ENCODE data around the gene RFXAP. TPM values are rescaled to one million over a fixed set of nuclear protein-coding genes. Genes with fewer than 3 reads are reported as not detected.

Gene RFXAP
- 1.3 and 1.5 TPM in 2 replicates for total RNA-seq

GRCh38 chr13:36818804-36819738 lies at the start of gene RFXAP:
Gene RFXAP (plus strand): TSS chr13:36819222. CDS start chr13:36819358, 136 bp downstream.

Other genes with a start within 250 kb of the RFXAP start
- not detected in 2 replicates for gene SERTM1, start 145.2 kb upstream of the RFXAP start, total RNA-seq
- 7.1 and 7.8 TPM in 2 replicates for gene SMAD9, start 101.0 kb downstream of the RFXAP start, total RNA-seq
- 28.6 and 39.7 TPM in 2 replicates for gene ALG5, start 180.1 kb downstream of the RFXAP start, total RNA-seq
- 11.5 and 15.9 TPM in 2 replicates for gene EXOSC8, start 181.6 kb downstream of the RFXAP start, total RNA-seq
- 21.1 and 24.9 TPM in 2 replicates for gene SUPT20H, start 240.5 kb downstream of the RFXAP start, total RNA-seq